IgD-negative memory B cell (primary cell): Measurements from ENCODE around the gene RREB1. TPM values are rescaled to one million over a fixed set of nuclear protein-coding genes. Genes with fewer than 3 reads are reported as not detected.
"Not testable (repeated sequence)": the region's sequence is repeated elsewhere in the genome, so short reads cannot be mapped to it uniquely, and the experiment has no call there.

Experiments used
- H3K27ac Mint-ChIP-seq, 3 donors: one replicate each; pipeline ENCODE4 v1.8.0; 2020 to 2022; ENCODE audit warnings: mild to moderate bottlenecking in 3 of 3, mixed read lengths in 3 of 3, moderate library complexity in 1 of 3
- H3K27me3 Mint-ChIP-seq: one replicate; pipeline ENCODE4 v1.8.0; 2021; ENCODE audit warnings: mixed read lengths
- H3K36me3 Mint-ChIP-seq: one replicate; pipeline ENCODE4 v1.8.0; 2020; ENCODE audit warnings: mild to moderate bottlenecking, mixed read lengths
- H3K4me1 Mint-ChIP-seq, 3 donors: one replicate each; pipeline ENCODE4 v1.8.0; 2020 to 2022; ENCODE audit warnings: mixed read lengths in 3 of 3, mild to moderate bottlenecking in 1 of 3
- H3K4me3 Mint-ChIP-seq, 4 donors: one replicate each; pipeline ENCODE4 v1.8.0; 2020 to 2022; ENCODE audit warnings: mild to moderate bottlenecking in 4 of 4, mixed read lengths in 4 of 4, moderate library complexity in 3 of 4
- H3K9me3 Mint-ChIP-seq, 3 donors: one replicate each; pipeline ENCODE4 v1.8.0; 2020 to 2021; ENCODE audit warnings: mixed read lengths in 3 of 3, mild to moderate bottlenecking in 1 of 3
- polyA plus RNA-seq: library from polyadenylated mRNA; unstranded; fragments of 300-500 nt; fragmentation: Illumina TruSeq; gene quantifications from one replicate; pipeline ENCODE4 v1.2.3, GENCODE V29; 2021

The RREB1 gene
- polyA plus RNA-seq, 1 donor from 2014 or later, result 6.1 TPM

DNA sequence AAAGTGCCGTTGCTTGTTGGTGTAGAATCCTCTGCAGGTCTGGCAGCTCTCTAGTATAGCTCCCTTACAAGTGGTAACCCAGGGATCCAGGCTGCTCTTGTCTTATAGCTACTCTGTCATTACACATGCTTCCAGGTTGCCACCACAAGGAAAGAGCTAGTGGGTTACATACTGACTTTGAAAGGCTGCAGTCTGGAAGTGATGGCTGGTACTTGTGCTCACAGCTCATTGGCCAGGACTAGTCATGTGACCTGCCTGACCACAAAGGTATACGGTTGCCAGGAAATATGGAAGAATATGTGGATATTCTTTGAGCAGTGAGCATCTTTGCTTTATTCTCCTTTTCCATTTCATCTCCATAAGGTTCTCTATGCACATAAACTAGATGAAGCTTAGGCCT, 46.0 kb downstream of the RREB1 start:
- Mint-ChIP-seq H3K9me3 (no peaks in the 10 kb centered on the region), H3K36me3 (peaks cover 3% of the 10 kb centered on the region), H3K4me3 (peak overlapping the region in 2 of 4 donors; percentile 69 to 94), H3K27me3 (no peaks in the 10 kb centered on the region), H3K4me1 (peaks cover 69 to 76% (median 72%) of the 10 kb centered on the region in 3 donors), H3K27ac (peak overlapping the region; percentile 91 to 99 (median 94))

DNA sequence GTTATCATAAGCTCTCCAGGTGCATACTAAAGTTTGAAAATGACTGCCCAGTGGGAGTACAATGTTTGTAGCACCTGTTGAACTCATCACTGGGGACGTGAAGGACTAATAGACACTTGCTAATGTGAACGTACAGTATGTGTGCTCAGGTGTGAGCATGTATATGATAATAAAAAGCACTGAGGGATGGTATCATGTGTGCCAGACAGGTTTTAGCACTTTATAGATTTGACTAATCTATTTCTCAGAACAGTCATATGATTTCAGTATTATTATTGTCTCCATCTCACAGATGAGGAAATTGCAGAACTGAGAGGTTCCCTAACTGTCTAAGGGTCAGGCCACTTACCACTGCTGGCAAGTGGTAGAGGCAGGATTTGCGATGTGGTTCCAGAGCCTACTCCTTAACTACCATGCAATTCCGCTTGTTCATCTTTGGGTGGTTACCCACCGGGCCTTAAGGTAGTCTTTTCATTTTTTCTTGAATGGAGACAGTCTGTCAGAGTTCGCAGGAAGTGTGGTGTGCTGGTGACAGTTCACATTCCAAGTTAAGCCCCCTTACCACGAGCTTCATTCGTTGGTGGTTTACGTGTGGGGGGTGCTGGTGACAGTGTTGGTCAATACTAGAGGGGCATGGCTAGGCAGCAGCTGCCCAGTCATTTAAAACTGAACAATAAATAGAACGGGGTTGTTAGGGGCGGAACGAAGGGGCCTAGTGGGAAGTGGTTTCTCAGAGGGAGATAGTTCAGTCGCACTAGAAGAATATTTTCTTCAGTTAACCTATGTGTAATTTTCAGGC, 46.8 kb downstream of the RREB1 start:
- peaks cover 3% of the 10 kb centered on the region for H3K36me3 Mint-ChIP-seq
- no peaks in the 10 kb centered on the region for H3K27me3 Mint-ChIP-seq
- H3K9me3 Mint-ChIP-seq, result no peaks in the 10 kb centered on the region
- peak overlapping the region; percentile 54 to 94 (median 76) for H3K4me3 Mint-ChIP-seq
- peaks cover 73 to 79% (median 75%) of the 10 kb centered on the region in 3 donors for H3K4me1 Mint-ChIP-seq
- peak overlapping the region; percentile 91 to 99 (median 94) for H3K27ac Mint-ChIP-seq

DNA sequence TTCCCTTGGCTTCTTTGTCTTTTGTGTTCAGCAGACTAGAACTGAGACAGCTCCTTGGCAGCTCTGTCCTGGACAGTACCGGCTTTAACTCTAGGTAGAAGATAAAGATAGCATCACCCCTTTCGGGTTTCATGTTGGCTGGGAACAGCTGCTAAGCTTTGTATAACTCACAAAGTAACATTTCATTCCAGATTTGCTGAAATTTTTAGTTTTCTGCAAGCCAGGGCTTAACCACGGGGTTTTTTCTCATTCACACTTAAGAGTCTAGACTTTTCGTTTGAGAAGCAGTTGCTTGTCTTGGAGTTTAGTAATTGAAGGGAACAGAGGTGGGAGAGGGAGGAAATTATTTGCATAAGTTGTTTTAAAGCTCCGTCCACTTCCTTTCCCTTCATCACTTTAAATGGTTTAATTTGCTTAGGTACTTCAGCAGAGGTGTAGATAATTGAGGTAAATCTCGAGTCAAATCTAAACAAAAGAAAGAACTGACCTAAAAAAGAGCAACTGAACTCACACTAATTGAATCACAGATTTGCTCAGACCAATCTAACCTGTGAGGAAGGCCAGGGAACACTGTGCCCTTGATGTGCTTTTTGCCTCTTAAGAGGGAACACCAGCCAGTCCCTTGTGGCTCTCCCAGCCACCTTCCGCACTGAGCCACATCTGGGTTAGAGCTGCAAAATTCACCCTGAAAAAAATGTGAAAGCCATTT, 48.3 kb downstream of the RREB1 start:
- peak overlapping the region; percentile 47 to 94 (median 77) for H3K4me3 Mint-ChIP-seq
- H3K9me3 Mint-ChIP-seq, result no peaks in the 10 kb centered on the region
- peak overlapping the region; percentile 91 to 99 (median 94) for H3K27ac Mint-ChIP-seq
- no peaks in the 10 kb centered on the region for H3K27me3 Mint-ChIP-seq
- peaks cover 69 to 75% (median 71%) of the 10 kb centered on the region in 3 donors for H3K4me1 Mint-ChIP-seq
- H3K36me3 Mint-ChIP-seq, result peaks cover 3% of the 10 kb centered on the region

DNA sequence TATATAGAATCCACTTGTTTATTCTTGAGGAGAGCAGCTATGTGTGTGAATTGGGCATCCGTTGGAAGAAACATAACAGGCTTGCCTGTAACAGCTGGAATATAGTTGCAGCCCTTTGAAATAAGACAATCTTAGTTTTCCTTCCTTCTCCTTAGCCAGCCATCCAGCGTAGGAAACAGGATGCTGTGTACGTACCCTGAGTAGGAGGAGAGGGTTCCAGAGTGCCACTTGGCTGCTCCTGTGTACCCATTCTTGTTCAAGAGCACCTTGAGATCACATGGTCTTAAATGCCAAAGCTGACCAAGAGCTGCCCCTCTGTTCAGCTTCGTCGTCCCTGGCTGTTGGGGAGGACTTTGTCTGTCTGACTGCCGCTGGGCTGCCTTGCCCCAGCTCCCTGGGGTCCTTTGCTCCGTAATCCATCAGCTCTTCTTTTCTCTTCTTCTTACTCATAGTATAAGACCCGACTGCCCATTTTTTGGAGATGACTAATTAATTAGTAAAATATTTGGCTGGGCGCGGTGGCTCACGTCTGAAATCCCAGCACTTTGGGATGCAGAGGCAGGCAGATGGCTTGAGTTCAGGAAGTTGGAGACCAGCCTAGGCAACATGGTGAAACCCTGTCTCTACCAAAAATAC, 49.0 kb downstream of the RREB1 start:
- H3K4me1 Mint-ChIP-seq, result peaks cover 65 to 75% (median 70%) of the 10 kb centered on the region in 3 donors
- peak overlapping the region; percentile 47 to 94 (median 77) for H3K4me3 Mint-ChIP-seq
- peaks cover 3% of the 10 kb centered on the region for H3K36me3 Mint-ChIP-seq
- no peaks in the 10 kb centered on the region for H3K9me3 Mint-ChIP-seq
- peak overlapping the region; percentile 78 to 99 (median 91) for H3K27ac Mint-ChIP-seq
- H3K27me3 Mint-ChIP-seq, result no peaks in the 10 kb centered on the region

DNA sequence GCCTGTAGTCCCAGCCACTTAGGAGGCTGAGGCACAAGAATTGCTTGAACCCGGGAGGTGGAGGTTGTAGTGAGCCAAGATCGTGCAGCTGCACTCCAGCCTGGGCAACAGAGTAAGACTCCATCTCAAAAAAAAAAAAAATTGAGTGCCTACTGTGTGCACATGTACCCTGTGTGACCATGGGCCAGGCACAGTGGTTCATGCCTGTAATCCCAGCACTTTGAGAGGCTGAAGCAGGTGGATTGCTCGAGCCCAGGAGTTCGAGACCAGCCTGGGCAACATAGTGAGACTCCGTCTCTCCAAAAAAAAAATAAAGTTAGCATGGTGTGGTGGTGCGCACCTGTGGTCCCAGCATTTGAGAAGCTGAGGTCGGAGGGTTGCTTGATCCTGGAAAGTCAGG, 49.5 kb downstream of the RREB1 start:
- H3K36me3 Mint-ChIP-seq, H3K27me3 Mint-ChIP-seq, H3K9me3 Mint-ChIP-seq: not testable (repeated sequence)
- peak overlapping the region in 3 of 4 donors; percentile 69 to 85 (median 81) for H3K4me3 Mint-ChIP-seq
- H3K27ac Mint-ChIP-seq, result peak overlapping the region in 2 of 3 donors; percentile 52 to 99
- peaks cover 63 to 75% (median 65%) of the 10 kb centered on the region in 3 donors for H3K4me1 Mint-ChIP-seq

DNA sequence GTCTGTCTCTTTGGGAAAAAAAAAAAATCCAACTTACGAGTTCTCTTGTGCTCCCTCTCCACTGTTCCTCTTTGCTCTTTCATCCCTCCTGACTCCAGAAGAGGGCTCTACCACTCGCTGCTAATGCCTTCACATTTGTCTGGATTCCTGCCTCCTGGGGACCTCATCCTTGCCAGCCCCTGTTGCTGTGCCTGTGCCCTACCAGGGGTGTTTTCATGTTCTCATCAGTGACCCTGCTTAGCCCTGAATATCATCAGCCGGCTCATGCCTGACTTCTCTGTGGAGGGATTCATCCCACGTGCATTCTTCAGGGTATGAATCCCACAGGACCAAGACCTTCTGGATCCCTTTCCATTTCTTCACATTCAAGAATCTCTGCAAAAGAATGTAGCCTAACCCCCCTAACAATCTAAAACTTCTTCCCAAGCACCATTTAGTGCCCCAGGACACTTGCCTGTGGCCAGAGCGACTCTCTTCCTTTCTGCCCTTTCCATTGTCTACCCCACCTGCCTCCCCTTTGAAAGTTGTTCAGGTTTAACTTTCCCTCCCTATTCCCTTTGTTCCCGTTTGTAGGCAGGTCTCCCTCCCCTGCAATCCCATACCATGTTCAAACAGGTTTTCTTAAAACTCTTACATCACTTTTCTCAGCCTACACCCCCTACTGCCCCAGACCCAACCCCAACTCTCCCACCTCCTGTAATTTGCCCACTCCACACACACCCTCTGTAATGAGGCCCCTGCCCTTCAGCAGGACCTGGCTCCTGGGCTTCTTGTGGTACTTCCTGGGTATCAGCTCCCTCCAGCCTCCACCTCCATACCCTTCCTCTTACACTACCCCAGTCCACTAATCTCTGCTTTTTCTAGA, 50.2 kb downstream of the RREB1 start:
- no peaks in the 10 kb centered on the region for H3K9me3 Mint-ChIP-seq
- H3K36me3 Mint-ChIP-seq, result peaks cover 3% of the 10 kb centered on the region
- peaks cover 58 to 73% (median 59%) of the 10 kb centered on the region in 3 donors for H3K4me1 Mint-ChIP-seq
- H3K27ac Mint-ChIP-seq, result peak overlapping the region; percentile 21 to 68 (median 52)
- H3K4me3 Mint-ChIP-seq, result peak overlapping the region; percentile 0 to 90 (median 53)
- H3K27me3 Mint-ChIP-seq, result no peaks in the 10 kb centered on the region

DNA sequence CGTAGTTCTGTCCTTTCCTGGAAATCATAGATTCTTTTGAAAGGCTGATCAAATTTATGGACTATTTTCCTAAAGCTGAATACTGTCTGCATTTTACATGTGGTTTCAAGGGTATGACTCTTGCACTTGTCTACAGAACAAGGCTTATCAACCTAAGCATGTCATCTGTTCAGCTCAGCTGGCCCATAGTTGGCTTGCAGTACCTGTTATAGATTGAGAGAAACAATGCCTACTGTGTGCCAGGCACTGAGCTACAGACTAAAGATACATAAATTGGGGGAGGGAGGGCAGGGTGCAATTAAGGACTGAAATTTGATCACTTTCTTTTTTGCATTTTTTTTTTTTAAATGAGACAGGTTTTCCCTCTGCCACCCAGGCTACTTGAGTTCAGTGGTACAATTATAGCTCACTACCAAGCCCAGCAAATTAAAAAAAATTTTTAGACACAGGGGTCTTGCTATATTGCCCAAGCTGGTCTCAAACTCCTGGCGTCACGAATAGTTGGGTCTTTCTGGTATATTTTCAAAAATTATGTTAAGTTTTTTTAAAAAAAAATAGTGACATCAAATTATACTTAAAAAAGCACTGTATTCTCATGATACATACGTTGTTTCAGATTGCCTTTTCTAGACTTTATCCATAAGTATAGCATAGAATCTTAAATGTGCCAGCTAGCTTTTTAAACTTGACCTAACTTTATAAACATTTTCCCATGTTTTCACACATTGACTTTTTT, 52.2 kb downstream of the RREB1 start:
- peaks cover 5% of the 10 kb centered on the region for H3K36me3 Mint-ChIP-seq
- no peaks in the 10 kb centered on the region for H3K9me3 Mint-ChIP-seq
- H3K4me1 Mint-ChIP-seq, result peaks cover 46 to 64% (median 51%) of the 10 kb centered on the region in 3 donors
- H3K4me3 Mint-ChIP-seq, result no peak overlapping the region
- H3K27me3 Mint-ChIP-seq, result no peaks in the 10 kb centered on the region
- H3K27ac Mint-ChIP-seq, result no peak overlapping the region

DNA sequence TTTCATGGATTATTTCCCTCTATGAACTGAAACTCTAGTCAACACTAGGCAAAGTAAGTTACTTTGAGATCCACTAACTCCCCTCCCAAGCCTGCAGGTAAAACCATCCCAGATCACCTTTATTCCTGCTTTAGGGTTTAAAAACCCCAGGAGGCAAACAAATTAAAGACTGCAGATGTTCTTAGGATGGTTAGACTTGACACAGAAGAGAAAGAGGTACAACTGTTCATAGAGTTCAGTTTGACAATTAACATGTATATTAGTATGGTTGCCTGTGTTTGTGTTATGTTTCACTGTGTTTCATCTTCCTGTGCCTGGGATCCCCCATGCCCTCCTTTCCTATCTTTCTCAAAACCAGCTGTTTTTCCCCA, 53.5 kb downstream of the RREB1 start:
- Mint-ChIP-seq H3K9me3 (no peaks in the 10 kb centered on the region), H3K4me1 (peaks cover 40 to 61% (median 49%) of the 10 kb centered on the region in 3 donors), H3K27me3 (no peaks in the 10 kb centered on the region), H3K4me3 (peak overlapping the region in 1 of 4 donors; percentile 33), H3K36me3 (peaks cover 5% of the 10 kb centered on the region), H3K27ac (peak overlapping the region in 2 of 3 donors; percentile 35 to 45)

DNA sequence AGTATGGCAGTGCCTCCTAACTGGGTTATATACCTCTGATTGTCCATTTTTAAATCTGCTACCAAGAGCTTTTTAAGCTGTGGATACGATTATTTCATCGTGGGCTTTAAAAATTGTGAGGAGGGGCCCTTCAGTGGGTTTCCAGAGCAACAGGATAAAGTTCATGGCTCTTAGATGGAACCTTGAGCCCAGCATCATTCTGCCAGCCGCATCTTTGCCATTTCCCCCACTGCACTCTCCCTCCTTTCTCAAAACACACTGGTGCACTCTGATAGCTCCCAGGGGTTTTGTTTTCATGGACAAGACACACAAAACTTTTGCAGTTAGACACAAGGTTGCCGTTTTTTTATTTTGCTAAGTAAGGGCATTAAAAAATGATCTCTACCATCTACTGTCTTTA, 54.1 kb downstream of the RREB1 start:
- H3K9me3 Mint-ChIP-seq, result no peaks in the 10 kb centered on the region
- H3K36me3 Mint-ChIP-seq, result peaks cover 5% of the 10 kb centered on the region
- peak overlapping the region in 1 of 3 donors; percentile 45 for H3K27ac Mint-ChIP-seq
- H3K4me1 Mint-ChIP-seq, result peaks cover 37 to 60% (median 49%) of the 10 kb centered on the region in 3 donors
- H3K4me3 Mint-ChIP-seq, result peak overlapping the region in 1 of 4 donors; percentile 21
- H3K27me3 Mint-ChIP-seq, result no peaks in the 10 kb centered on the region

DNA sequence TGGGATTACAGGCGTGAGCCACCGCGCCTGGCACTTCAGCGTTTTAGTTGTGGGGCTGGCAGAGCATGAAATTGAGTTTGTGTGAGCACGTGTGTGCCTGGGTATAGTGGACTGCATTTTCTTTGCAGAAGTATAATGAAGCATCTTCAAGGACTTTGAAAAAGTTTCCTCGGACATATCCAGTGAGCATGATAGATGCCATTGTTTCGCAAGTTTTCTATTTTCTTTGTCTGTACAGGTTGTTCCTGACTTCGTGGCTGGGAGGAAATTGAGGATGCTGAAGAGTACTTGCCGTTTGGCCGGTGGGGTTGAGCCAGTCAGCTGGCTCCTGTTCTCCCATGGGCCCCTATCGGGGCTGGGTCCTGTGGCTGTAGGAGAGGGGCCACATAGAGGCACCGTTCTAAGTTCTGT, 55.9 kb downstream of the RREB1 start:
- peaks cover 5% of the 10 kb centered on the region for H3K36me3 Mint-ChIP-seq
- peak overlapping the region in 1 of 4 donors; percentile 22 for H3K4me3 Mint-ChIP-seq
- peaks cover 31 to 53% (median 47%) of the 10 kb centered on the region in 3 donors for H3K4me1 Mint-ChIP-seq
- H3K9me3 Mint-ChIP-seq, result no peaks in the 10 kb centered on the region
- no peak overlapping the region for H3K27ac Mint-ChIP-seq
- H3K27me3 Mint-ChIP-seq, result no peaks in the 10 kb centered on the region

DNA sequence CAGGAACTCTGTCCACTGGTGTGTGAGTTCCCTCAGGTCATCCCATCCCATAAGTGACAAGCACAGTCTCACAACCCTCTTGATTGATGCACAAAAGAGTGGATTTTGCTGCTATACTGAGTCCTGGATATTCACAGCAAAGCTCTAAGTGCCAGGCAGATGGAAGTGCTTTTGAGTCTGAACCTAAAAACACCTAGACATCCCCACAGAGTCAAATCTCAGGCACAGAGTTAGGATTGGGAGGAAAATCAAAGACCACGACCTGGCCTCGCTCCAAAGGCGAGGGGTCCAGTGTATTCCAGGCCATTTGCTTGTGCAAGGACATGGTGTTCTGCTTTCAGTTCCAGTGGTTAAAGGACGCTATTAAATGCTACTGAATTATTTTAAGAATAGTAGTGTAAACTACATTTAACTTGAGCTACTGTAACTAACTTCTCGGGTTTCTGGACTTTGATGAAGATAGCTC, 56.8 kb downstream of the RREB1 start:
- Mint-ChIP-seq H3K27me3 (no peaks in the 10 kb centered on the region), H3K4me3 (no peak overlapping the region), H3K9me3 (no peaks in the 10 kb centered on the region), H3K4me1 (peaks cover 35 to 49% (median 48%) of the 10 kb centered on the region in 3 donors), H3K27ac (peak overlapping the region in 1 of 3 donors; percentile 94), H3K36me3 (peaks cover 2% of the 10 kb centered on the region)

DNA sequence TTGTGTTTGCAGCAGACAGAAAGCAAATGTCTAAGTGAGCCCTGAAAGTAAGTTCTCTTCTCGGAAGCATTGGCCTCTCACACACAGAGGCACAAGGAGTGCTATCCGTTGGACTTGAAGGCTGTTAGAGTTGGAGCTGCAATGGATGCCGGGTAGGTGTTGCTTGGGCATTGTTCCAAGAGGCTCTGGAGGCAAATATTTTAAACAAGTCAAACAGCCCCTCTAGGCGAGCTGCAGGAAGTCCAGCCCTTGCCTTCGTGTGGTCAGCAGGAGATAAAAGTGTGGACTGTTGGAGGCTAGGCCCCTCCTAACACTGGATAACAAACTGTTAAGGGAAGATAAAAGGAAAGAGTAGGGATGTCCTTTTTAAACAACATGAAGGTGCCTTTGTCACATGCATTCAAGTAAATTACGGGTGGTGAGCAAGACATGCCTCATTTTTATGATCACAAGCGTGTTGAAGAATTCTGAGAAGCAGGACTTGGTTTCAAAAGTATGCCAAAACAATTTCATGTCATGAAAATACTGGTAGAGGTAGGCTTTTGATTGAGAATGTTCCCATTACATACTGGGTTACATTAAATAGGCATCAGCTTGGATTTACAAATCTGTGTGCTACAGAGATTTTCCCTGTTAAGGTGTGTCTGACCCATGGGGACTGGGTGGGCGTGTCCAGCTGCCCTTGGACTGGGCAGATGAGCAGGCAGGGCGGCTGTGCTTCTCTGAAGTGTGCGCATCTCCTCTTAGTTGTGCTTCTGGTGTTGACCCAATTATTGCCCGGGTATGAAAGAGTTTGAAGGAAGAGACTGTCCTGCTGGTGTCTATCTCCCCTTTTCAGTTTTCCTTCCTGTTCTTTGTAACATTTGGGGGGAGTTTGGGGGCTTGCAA, 57.5 kb downstream of the RREB1 start:
- Mint-ChIP-seq H3K4me3 (peak overlapping the region in 1 of 4 donors; percentile 73), H3K27me3 (no peaks in the 10 kb centered on the region), H3K36me3 (peaks cover 2% of the 10 kb centered on the region), H3K4me1 (peaks cover 40 to 54% (median 51%) of the 10 kb centered on the region in 3 donors), H3K9me3 (no peaks in the 10 kb centered on the region), H3K27ac (peak overlapping the region in 1 of 3 donors; percentile 94)

DNA sequence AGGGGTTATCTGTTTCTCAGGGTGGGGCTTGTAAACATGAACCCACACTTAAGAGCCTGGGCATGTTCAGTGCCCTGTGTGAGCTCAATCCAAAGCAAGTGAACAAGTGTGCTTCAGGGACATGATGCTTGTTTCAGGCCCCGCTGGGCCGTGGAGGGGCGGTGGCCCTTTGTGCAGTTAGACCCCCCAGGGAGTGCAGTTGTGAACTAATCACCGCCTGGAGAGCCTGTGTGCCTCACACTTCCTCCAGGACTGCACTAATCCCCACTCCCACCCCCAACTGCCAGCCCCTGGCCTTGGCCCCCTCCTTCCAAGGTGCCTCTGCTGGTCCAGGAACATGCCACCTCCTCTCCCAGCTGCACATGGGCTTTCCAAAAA, 58.1 kb downstream of the RREB1 start:
- Mint-ChIP-seq H3K36me3 (peaks cover 2% of the 10 kb centered on the region), H3K9me3 (no peaks in the 10 kb centered on the region), H3K27ac (peak overlapping the region in 1 of 3 donors; percentile 94), H3K4me1 (peaks cover 45 to 60% (median 56%) of the 10 kb centered on the region in 3 donors), H3K4me3 (peak overlapping the region in 1 of 4 donors; percentile 60), H3K27me3 (no peaks in the 10 kb centered on the region)
